Activated CD8-positive, alpha-beta memory T cell treated with anti-CD3 and anti-CD28 coated beads for 1 hour (primary cell): ENCODE data around the gene OLIG2.

Experiments used
- DNase-seq, 2 donors: peaks; one replicate each; pipeline ENCODE4 v3.0.0-alpha.2; 2020; ENCODE audit warnings: low read depth in 1 of 2; ENCODE audit errors: extremely low read depth in 1 of 2

Gene OLIG2

GRCh38 chr21:33025489-33026442 is at the start of gene OLIG2:
Gene OLIG2, plus strand, starts transcription at chr21:33025935. Its CDS starts 928 bp downstream, at chr21:33026863.
- DNase-seq, result no peak

DNA sequence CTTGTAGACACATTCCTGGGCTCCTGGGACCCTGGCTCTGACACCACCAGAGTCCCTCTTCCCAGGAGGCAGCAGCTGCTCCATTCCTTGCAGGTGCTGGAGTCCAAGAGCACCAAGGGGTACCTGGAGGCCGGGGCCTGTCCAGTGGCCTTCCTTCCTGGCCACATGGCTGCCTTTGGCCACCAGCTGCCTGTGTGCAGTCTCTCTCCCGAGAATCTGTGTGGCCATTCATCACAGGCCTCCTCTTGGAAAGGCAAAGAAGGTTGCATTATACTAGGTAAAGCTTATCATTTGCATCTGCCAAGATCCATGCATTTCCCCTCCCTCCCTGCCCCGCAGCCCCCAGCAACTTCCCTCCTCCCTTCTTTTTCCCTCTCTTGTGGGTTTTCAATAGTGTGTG is 48.9 kb upstream of the OLIG2 start:
- no peak for DNase-seq

DNA sequence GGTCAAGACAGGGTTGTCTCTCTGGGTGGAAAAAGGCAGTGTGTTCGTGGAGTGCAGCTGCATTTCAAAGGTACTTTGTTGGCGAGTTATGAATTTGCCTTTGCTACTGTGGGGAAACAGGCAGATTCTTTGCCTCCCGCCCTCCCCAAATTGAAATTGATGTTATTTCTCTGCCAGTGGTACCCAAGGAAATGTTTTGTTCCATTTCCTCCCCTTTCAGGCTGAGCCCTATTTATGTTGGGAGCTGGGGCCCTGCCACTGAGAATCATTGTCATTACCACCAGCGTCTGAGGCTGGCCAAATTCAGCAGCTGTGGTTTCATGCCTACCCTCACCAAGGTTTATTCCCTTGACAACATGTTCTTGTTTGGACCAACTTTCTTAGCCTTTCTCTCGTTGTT is 48.5 kb upstream of the OLIG2 start:
- DNase-seq, result no peak

- no peak for DNase-seq
Measured at GRCh38 chr21:32978331-32979270, 47.1 kb upstream of the OLIG2 start.

GRCh38 chr21:32979598-32980268 is 46.0 kb upstream of the OLIG2 start:
- no peak for DNase-seq

- no peak for DNase-seq
Measured at GRCh38 chr21:32981096-32981495, 44.6 kb upstream of the OLIG2 start.

DNA sequence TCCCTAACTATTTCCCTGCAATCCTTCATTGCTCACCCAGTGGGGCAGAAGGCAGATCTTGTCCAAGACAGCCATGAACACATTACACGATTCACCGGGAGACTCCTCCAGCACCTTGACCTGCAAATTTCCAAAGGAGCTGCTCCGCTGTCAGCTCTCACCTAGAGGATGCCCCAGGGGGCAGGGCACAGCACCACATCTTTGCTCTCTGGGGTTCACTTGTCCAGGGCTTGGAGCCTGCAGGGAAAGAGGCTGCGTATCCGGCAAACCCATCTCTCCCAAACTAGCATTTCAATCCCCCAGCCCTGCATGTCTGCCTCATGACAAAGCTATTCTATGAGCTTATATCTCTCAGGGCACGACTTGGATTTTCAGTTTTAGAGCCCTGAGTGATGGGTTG is 35.1 kb upstream of the OLIG2 start:
- no peak for DNase-seq

GRCh38 chr21:32991361-32991760 is 34.4 kb upstream of the OLIG2 start:
- no peak for DNase-seq

DNA sequence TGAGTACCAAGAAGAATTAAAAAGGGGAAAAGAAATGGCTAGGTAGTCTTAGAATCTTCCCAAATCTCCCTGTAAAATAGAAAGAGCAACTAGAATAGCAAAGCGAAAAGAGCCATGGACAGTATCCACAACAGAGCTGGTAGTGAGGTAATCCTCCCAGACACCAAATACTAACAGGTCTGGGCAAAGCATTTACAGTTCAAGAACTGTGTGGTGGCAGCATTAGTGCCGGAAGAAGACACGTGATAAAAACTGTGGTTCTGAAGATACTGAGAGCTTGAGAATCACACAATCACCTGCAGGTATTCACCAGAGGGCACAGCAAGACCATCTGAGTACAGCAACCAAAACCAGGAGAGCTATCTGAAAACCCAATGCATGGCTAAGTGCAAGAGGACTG is 31.8 kb upstream of the OLIG2 start:
- DNase-seq, result no peak

DNA sequence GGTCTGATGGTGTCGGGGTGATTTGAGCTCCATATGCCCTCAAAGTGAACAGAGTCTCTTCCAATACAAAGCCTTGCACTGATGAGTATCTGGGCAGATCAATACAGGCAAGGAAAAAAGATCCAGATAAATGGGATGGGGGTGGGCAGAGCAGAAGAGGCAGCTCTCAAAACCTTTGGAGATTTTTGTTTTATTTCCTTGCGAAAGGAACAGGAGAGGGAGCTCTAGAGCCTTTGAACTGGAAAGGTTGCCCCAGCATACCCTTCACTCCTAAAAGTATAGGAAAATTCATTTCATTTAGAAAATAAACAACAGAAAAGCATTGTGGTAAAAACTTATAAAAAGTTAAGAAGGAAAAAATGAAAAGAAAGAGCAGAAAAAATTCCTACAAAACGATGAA is 31.4 kb upstream of the OLIG2 start:
- no peak for DNase-seq

GRCh38 chr21:33007747-33008146 is 18.0 kb upstream of the OLIG2 start:
- DNase-seq, result no peak

- DNase-seq, result no peak
Measured at GRCh38 chr21:33008333-33009051, 17.2 kb upstream of the OLIG2 start.

GRCh38 chr21:33010931-33011330 is 14.8 kb upstream of the OLIG2 start:
- no peak for DNase-seq

GRCh38 chr21:33011462-33011861 is 14.3 kb upstream of the OLIG2 start:
- no peak for DNase-seq

DNA sequence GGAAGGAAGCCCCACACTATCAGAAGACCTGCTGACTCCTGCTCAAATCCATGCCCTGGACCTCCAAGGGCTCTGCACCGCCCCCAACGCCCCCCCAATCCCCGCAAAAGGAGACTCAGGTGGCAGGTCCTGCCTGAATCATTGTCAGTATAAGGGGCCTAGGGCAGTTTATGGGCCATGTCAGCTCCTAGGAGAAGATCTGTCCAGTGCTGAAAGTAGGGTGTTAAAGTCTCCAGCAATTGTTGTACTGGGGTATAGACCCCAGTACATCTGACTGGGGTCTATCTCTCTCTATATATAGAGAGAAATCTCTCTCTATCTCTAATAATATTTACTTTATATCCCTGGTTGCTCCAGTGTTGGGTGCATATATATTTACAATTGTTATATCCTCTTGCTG is 12.1 kb upstream of the OLIG2 start:
- DNase-seq, result no peak

DNA sequence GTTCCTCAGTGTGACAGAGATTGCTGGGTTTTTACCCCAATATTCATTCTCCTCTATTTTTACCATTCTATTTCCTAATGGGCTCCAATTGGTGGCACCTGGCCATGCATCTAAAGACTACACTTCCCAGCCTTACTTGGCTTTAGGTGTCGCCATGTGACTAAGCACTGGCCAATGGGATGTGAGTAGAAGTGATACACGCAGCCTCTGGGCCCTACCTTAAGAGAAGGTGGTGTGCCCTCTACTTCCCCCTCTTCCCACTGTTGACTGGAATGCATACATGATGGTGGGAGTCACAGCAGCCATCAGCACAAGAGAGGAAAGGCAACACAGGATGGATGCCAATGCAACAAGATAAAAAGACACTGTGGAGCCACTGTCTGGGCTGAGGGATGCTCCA is 11.4 kb upstream of the OLIG2 start:
- DNase-seq, result no peak

DNA sequence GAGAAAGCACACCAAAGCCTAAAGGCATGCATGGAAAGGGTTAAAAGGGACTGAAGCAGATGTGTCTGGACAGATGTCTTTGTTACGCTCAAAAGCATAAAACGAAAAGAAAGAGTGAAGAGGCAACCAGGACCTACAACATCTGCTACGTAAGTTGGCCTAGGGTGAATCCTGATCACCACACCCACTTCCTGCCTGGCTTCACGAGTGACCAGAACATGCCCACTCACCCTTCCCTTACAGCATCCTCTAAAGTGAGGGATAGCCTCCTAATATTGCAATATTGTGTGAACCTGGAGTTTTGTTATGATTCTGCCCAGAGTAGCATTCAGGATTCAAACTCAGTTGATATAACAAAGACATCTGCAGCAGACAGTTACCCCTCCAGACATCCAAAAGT is 10.6 kb upstream of the OLIG2 start:
- no peak for DNase-seq

DNA sequence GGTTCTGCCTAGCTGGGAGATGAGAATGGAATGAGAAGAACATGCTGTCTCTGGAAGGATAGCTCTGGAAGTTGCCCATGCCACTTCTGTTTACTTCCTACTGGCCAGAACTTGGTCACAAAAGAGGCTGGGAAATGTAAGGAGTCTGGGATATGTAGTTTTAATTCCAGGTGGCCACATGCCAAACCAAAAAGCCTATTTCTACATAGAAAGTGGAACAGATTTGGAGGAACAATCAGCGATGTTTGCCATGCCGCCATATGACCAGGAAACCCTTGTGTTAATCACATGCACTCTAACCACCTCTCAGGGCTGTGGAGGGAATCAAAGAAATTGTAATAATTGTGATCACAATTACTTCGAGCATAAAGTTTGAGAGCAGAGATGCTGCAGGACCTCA is 10.0 kb upstream of the OLIG2 start:
- DNase-seq, result no peak

DNA sequence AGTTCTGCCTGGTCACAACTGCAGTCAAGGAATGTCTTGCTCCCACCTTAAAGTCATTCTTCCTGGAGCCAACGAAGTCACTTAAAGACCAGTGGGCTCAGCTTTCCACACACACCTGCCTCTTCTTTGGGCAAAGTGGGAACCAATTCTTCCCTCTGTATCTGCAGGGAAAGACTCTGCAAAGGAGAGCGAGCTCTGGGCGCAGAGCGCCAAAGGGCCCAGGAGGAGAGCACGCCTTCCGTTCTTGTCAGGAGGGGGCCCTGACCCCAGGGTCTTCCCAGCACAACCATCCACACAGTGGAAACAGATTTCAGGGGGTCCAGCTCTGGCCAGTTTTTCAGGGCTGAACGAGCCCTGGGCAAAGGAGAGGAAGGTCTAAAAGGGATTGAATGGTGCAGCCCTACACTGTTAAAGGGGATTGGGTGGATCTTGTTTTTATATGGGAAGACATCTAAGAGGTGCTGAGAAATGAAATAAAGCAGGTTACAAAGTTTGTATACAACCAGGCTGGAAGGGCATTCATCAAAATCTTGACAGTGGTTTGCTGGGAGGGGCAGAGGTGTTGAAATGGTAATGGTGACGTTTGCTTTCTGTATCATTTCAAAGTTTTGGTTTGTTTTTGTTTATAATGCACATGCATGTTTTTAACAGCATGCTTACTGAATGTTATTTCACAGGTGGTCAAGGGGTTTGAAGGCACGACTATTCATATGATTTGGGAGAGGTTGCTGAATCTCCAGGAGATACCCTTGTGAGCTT is 6.8 kb upstream of the OLIG2 start:
- DNase-seq, result no peak

DNA sequence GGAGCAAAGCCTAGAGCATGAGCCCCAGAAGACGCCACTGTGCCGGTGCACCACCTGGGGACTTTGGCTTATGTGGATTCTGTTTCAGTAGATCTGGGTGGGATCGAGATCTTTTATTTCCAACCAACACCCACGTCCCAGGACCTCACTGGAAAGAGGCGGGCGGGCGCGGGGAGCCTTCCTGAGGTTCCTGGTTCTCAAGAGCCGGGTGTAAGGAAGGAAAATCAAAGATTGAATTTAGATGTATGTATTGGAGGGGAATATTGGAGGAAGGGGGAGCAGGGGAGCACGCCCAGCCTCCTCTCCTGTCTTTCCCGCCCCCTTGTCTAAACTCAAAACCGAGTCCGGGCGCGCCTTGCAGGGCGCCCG is 6.2 kb upstream of the OLIG2 start:
- DNase-seq, result no peak
